KMS-11 (cell line): Measurements from ENCODE around the gene INCENP.

Source experiments
- H2AFZ ChIP-seq: fragments of 200-600 bp; sonication (generic); 2 replicates; pipeline ENCODE4 v1.6.1; 2016; ENCODE audit warnings: antibody characterized with exemption, mixed run types, low read depth
- H3K27ac ChIP-seq: fragments of 200-600 bp; sonication (generic); 2 replicates; pipeline ENCODE4 v1.6.1; 2016; ENCODE audit warnings: mild to moderate bottlenecking, mixed run types
- H3K27me3 ChIP-seq: fragments of 200-600 bp; sonication (generic); 2 replicates; pipeline ENCODE4 v1.6.1; 2017; ENCODE audit warnings: mild to moderate bottlenecking, low read depth, mixed run types, moderate library complexity; ENCODE audit not compliant: insufficient read depth
- H3K36me3 ChIP-seq: fragments of 200-600 bp; sonication (generic); 2 replicates; pipeline ENCODE4 v1.6.1; 2017; ENCODE audit warnings: mild to moderate bottlenecking, mixed run types; ENCODE audit not compliant: insufficient read depth
- H3K4me1 ChIP-seq: fragments of 200-600 bp; sonication (generic); 2 replicates; pipeline ENCODE4 v1.6.1; 2016; ENCODE audit warnings: mild to moderate bottlenecking, low read depth, mixed run types; ENCODE audit not compliant: poor library complexity, severe bottlenecking
- H3K4me2 ChIP-seq: fragments of 200-600 bp; sonication (generic); 2 replicates; pipeline ENCODE4 v1.7.0; 2016; ENCODE audit warnings: mild to moderate bottlenecking, mixed run types
- H3K4me3 ChIP-seq: fragments of 200-600 bp; sonication (generic); IDR thresholded peaks from 2 replicates; pipeline ENCODE4 v1.6.1; 2017; ENCODE audit warnings: low read depth, low read length, mixed read lengths; ENCODE audit not compliant: insufficient read depth
- H3K79me2 ChIP-seq: fragments of 200-600 bp; sonication (generic); 2 replicates; pipeline ENCODE4 v1.6.1; 2016; ENCODE audit warnings: low read depth, mixed run types; ENCODE audit not compliant: insufficient read depth
- H3K9ac ChIP-seq: fragments of 200-600 bp; sonication (generic); 2 replicates; pipeline ENCODE4 v1.6.1; 2016; ENCODE audit warnings: mild to moderate bottlenecking, mixed run types
- H4K20me1 ChIP-seq: fragments of 200-600 bp; sonication (generic); 2 replicates; pipeline ENCODE4 v1.6.1; 2016; ENCODE audit warnings: mild to moderate bottlenecking, mixed run types; ENCODE audit not compliant: insufficient read depth
- TF ChIP-seq, protein P1 (sequence below): fragments of 200-600 bp; sonication (generic); conservative IDR thresholded peaks from 2 replicates; pipeline ENCODE4 v1.6.1; 2017; ENCODE audit warnings: low read depth, mild to moderate bottlenecking, antibody characterized with exemption, low read length, moderate library complexity, mixed read lengths

Gene INCENP

DNA sequence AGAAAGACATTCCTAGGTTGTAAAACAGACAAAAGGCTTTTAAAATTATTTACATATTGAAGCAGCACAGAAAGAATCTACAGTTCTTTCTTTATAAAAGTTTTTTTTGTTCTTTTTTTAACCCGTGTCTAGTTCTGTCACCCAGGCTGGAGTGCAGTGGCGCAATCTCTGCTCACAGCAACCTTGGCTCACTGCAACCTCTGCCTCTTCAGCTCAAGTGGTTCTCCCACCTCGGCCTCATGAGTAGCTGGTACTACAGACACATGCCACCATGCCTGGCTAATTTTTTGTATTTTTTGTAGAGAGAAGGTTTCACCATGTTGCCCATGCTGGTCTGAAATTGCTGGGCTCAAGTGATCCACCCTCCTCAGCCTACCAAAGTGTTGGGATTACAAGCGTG is 3.8 kb upstream of the INCENP start:
- Histone ChIP-seq H3K9ac (no peak overlapping the region), H3K79me2 (peaks cover 13% of the 10 kb centered on the region), H3K27me3 (no peaks in the 10 kb centered on the region), H3K27ac (no peak overlapping the region), H4K20me1 (no peaks in the 10 kb centered on the region), H3K4me3 (no peak overlapping the region), H3K36me3 (no peaks in the 10 kb centered on the region), H3K4me1 (peaks cover 5% of the 10 kb centered on the region), H2AFZ (no peak overlapping the region), H3K4me2 (no peak overlapping the region)
- TF ChIP-seq, protein P1, sequence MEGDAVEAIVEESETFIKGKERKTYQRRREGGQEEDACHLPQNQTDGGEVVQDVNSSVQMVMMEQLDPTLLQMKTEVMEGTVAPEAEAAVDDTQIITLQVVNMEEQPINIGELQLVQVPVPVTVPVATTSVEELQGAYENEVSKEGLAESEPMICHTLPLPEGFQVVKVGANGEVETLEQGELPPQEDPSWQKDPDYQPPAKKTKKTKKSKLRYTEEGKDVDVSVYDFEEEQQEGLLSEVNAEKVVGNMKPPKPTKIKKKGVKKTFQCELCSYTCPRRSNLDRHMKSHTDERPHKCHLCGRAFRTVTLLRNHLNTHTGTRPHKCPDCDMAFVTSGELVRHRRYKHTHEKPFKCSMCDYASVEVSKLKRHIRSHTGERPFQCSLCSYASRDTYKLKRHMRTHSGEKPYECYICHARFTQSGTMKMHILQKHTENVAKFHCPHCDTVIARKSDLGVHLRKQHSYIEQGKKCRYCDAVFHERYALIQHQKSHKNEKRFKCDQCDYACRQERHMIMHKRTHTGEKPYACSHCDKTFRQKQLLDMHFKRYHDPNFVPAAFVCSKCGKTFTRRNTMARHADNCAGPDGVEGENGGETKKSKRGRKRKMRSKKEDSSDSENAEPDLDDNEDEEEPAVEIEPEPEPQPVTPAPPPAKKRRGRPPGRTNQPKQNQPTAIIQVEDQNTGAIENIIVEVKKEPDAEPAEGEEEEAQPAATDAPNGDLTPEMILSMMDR = no peak

DNA sequence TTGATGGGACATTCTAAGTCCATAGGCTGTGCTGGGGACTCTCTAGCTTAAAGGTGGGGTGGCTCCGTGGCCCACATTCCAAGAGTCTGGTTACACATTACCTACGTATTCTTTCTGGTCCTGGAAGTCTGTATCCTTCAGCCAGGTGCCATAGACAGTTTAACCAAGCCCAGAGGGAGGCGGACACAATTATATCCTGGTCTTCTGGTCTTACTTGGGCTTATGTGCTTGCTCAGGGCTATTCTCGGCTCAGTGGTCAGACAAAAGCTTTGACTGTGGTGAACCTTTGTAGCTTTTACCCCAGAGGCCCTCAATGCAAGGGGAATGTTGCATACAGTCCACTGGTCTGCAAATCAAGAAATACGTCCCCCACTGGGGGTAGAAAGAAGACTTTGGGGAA is 3.4 kb upstream of the INCENP start:
- Histone ChIP-seq H3K4me3 (no peak overlapping the region), H4K20me1 (0 out of 2 replicates have a peak, but pooled peaks cover 2% of the 10 kb centered on the region), H3K4me1 (peaks cover 10% of the 10 kb centered on the region), H3K27me3 (no peaks in the 10 kb centered on the region), H3K4me2 (no peak overlapping the region), H2AFZ (no peak overlapping the region), H3K79me2 (peaks cover 17% of the 10 kb centered on the region), H3K9ac (no peak overlapping the region), H3K36me3 (no peaks in the 10 kb centered on the region), H3K27ac (no peak overlapping the region)
- TF ChIP-seq, protein P1 = no peak

DNA sequence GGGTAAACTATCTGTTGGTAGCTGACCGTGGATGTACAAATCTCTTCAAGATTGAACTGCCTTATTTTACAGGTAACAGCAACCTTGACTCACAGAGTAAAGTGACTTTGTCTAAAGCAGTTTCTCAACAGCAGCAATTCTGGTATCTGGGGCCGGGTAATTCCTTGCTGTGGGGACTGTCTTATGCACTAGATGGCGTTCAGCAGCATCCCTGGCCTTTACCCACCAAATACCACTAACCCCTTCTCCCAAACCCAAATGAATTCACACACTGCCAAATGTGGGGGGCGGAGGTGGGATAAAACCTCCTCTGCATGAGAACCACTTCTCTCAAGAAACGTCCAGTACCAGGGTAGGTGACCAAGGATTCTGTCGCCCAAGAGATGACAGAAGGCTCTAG is 1.7 kb upstream of the INCENP start:
- TF ChIP-seq, protein P1 = no peak
- no peak overlapping the region for H3K4me3 ChIP-seq
- no peak overlapping the region for H3K27ac ChIP-seq
- H3K36me3 ChIP-seq = no peaks in the 10 kb centered on the region
- H3K79me2 ChIP-seq = peaks cover 34% of the 10 kb centered on the region
- H2AFZ ChIP-seq = no peak overlapping the region
- H3K4me2 ChIP-seq = no peak overlapping the region
- H3K27me3 ChIP-seq = no peaks in the 10 kb centered on the region
- H4K20me1 ChIP-seq = 0 out of 2 replicates have a peak, but pooled peaks cover 6% of the 10 kb centered on the region
- H3K9ac ChIP-seq = no peak overlapping the region
- H3K4me1 ChIP-seq = peaks cover 23% of the 10 kb centered on the region

DNA sequence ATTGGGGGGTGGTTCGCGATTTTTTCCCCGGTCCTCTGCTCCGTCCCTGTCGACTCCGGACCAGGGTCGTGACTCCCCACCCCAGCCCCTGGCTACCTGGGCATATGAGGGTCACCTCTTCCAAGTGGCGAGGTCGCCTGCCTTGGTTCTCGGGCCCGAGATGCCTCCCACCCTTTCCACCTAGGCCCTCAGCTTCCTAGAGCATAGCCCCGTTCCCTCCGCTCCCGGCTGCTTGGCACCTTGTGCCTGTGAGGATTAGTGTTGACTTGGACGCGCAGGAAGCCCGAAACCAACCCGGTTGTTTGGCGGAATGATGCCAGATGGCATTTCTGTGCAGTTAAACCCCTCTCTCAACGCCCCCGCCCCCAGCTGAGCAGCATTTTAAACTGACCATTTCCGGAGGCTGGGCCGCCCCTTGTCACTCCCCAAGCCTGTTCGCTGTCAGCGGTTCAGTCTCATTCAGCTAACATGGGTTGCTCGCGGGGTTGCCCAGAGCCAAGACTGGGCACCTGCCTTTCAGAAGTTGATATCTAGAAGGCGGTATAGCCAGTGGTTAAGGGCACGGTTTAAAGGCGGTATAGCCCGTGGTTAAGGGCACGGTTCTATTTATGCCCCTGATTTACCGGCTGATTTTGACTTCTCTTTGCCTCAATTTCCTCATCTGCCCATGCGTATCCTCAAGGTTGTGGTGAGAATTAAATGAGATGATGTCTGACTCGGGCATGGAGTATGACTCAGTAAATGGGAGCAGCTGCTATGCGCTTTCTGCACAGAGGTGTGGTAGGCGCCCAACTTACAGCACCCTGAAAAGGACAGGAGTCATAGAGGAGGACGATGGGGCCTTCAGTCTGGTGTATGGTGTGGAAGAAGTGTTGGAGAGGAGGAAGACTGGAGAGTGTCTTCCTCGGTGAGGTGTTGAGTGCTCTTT is 639 bp downstream of the INCENP start:
- Histone ChIP-seq H3K79me2 (peaks cover 56% of the 10 kb centered on the region), H3K4me2 (peak overlapping the region; percentile 88), H3K27ac (peak overlapping the region; percentile 54; the same call in 1 of the 2 replicates), H3K4me1 (peaks cover 23% of the 10 kb centered on the region), H3K4me3 (no peak overlapping the region), H2AFZ (peak overlapping the region; percentile 68), H3K27me3 (no peaks in the 10 kb centered on the region), H3K36me3 (no peaks in the 10 kb centered on the region), H3K9ac (peak overlapping the region; percentile 73; the same call in 1 of the 2 replicates), H4K20me1 (0 out of 2 replicates have a peak, but pooled peaks cover 6% of the 10 kb centered on the region)
- TF ChIP-seq, protein P1 = no peak
